ENCODE data around the gene ZNF773. TPM values are rescaled to one million over a fixed set of nuclear protein-coding genes. Genes with fewer than 3 reads are reported as not detected.
A peak's percentile ranks its signal among the peaks of the same experiment; 100 is the strongest.

ZNF773 gene
- total RNA-seq, 3 donors from 2014 or later (not counting 1 experiment from before 2014, with no cell fraction given): 4.3 to 10.2 (median 10.2) TPM

DNA sequence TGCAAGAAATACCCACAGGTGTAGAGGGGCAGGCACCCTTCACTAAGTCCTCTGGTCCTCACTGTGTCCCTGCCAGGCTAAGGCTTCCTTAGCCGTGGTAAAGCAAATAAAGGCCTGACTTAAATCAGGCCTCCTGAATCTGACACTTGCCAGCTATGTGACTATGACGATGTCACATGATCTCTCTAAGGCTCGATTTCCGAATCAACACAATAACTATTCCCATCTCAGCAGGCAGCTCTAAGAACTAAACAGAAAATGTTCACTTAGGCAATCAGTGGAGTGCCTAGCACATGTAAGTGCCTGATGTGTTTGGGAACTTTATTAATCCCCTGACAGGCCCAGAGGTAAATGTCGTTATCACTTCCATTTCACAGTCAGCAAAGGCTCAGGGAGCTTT lies 57.9 kb downstream of the ZNF773 start:
- H3K27ac Mint-ChIP-seq: peak overlapping the region in 1 of 2 donors; percentile 94
- peaks cover 0 to 3% of the 10 kb centered on the region in 2 donors for H3K27me3 Mint-ChIP-seq (ENCODE audit: low read depth in 2 of 2)
- H3K4me1 ChIP-seq (ENCODE audit: control insufficient read depth, insufficient read depth, low read length): peaks cover 19% of the 10 kb centered on the region
- peak overlapping the region; percentile 98 for H3K4me3 Mint-ChIP-seq
- DNase-seq (no peak), ATAC-seq (no peak)
- peaks cover 42% of the 10 kb centered on the region for H3K36me3 Mint-ChIP-seq
- no peaks in the 10 kb centered on the region for H3K27me3 ChIP-seq (ENCODE audit: control insufficient read depth, insufficient read depth, low read length)
- H3K9me3 Mint-ChIP-seq: peaks cover 3 to 4% of the 10 kb centered on the region in 2 donors
- intact Hi-C loops (cut with micrococcal nuclease): no loop called here
- H3K27ac ChIP-seq (ENCODE audit: low read length): no peak overlapping the region
- no peak overlapping the region for H3K4me3 ChIP-seq (ENCODE audit: low read length)
- peaks cover 18% of the 10 kb centered on the region for H3K9me3 ChIP-seq (ENCODE audit: control insufficient read depth, insufficient read depth, low read length)
- WGBS (ENCODE audit: insufficient coverage): 100% methylated on average over 5 of the region's 5 CpGs
- peaks cover 19% of the 10 kb centered on the region for H3K36me3 ChIP-seq (ENCODE audit: control insufficient read depth, insufficient read depth, low read length)
- TF ChIP-seq, protein P1, sequence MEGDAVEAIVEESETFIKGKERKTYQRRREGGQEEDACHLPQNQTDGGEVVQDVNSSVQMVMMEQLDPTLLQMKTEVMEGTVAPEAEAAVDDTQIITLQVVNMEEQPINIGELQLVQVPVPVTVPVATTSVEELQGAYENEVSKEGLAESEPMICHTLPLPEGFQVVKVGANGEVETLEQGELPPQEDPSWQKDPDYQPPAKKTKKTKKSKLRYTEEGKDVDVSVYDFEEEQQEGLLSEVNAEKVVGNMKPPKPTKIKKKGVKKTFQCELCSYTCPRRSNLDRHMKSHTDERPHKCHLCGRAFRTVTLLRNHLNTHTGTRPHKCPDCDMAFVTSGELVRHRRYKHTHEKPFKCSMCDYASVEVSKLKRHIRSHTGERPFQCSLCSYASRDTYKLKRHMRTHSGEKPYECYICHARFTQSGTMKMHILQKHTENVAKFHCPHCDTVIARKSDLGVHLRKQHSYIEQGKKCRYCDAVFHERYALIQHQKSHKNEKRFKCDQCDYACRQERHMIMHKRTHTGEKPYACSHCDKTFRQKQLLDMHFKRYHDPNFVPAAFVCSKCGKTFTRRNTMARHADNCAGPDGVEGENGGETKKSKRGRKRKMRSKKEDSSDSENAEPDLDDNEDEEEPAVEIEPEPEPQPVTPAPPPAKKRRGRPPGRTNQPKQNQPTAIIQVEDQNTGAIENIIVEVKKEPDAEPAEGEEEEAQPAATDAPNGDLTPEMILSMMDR (IDR thresholded peaks at IDR 0.05): no peak
- peaks cover 33 to 34% of the 10 kb centered on the region in 2 donors for H3K4me1 Mint-ChIP-seq

Other genes with a start within 250 kb of the ZNF773 start
- 10 to 100 TPM; 67.8 to 74.1 (median 69.7) TPM for gene ZNF460, start 219.5 kb upstream of the ZNF773 start, total RNA-seq
- 1 to 10 TPM; 4.7 to 7.2 (median 5.9) TPM for gene ZNF543, start 179.5 kb upstream of the ZNF773 start, total RNA-seq
- gene ZNF304, start 148.7 kb upstream of the ZNF773 start, total RNA-seq: 10 to 100 TPM in 1 of 3 donors, 1 to 10 TPM in 2; 6.6 to 10.7 (median 9.2) TPM
- 10 to 100 TPM in 2 of 3 donors, 1 to 10 TPM in 1; 7.4 to 15.6 (median 13.7) TPM for gene TRAPPC2B, start 136.4 kb upstream of the ZNF773 start, total RNA-seq
- gene ZNF547, start 136.4 kb upstream of the ZNF773 start, total RNA-seq: 1 to 10 TPM in 1 of 3 donors, under 1 TPM in 2; 0.48 to 1.2 (median 0.92) TPM
- gene ZNF548, start 110.1 kb upstream of the ZNF773 start, total RNA-seq: 100 to 1,000 TPM in 1 of 3 donors, 10 to 100 TPM in 2; 75.5 to 104 (median 96.9) TPM
- gene ZNF17, start 88.8 kb upstream of the ZNF773 start, total RNA-seq: 10 to 100 TPM; 13.0 to 15.0 (median 13.3) TPM
- gene ZNF749, start 64.6 kb upstream of the ZNF773 start, total RNA-seq: 1 to 10 TPM; 7.0 to 9.8 (median 7.8) TPM
- under 1 TPM in 1 of 3 donors, not detected in 2; 0.40 TPM for gene VN1R1, start 42.8 kb upstream of the ZNF773 start, total RNA-seq
- gene ZNF772, start 22.4 kb upstream of the ZNF773 start, total RNA-seq: 1 to 10 TPM; 1.3 to 3.5 (median 1.4) TPM
- gene ZNF419, start 12.2 kb upstream of the ZNF773 start, total RNA-seq: 10 to 100 TPM in 1 of 3 donors, 1 to 10 TPM in 2; 5.9 to 11.3 (median 8.5) TPM
- 10 to 100 TPM in 1 of 3 donors, 1 to 10 TPM in 2; 7.1 to 12.1 (median 8.6) TPM for gene ZNF549, start 27.4 kb downstream of the ZNF773 start, total RNA-seq
- 10 to 100 TPM; 11.2 to 12.5 (median 12.1) TPM for gene ZNF550, start 59.9 kb downstream of the ZNF773 start, total RNA-seq
- gene ZNF416, start 79.0 kb downstream of the ZNF773 start, total RNA-seq: 1 to 10 TPM; 1.7 to 5.3 (median 3.3) TPM
- 1 to 10 TPM; 2.7 to 8.2 (median 6.5) TPM for gene ZIK1, start 84.2 kb downstream of the ZNF773 start, total RNA-seq
- gene ZNF530, start 99.9 kb downstream of the ZNF773 start, total RNA-seq: 1 to 10 TPM; 5.1 to 8.0 (median 5.6) TPM
- gene ZNF134, start 114.3 kb downstream of the ZNF773 start, total RNA-seq: 10 to 100 TPM; 18.5 to 22.0 (median 20.5) TPM
- gene ZNF211, start 133.2 kb downstream of the ZNF773 start, total RNA-seq: 10 to 100 TPM; 33.7 to 47.0 (median 36.9) TPM
- gene ZSCAN4, start 169.0 kb downstream of the ZNF773 start, total RNA-seq: not detected
- 10 to 100 TPM in 1 of 3 donors, 1 to 10 TPM in 2; 5.6 to 12.9 (median 7.9) TPM for gene ZNF551, start 182.0 kb downstream of the ZNF773 start, total RNA-seq
- gene ZNF154, start 209.3 kb downstream of the ZNF773 start, total RNA-seq: 10 to 100 TPM in 1 of 3 donors, 1 to 10 TPM in 2; 4.2 to 21.6 (median 9.5) TPM
- 10 to 100 TPM; 11.1 to 12.9 (median 11.9) TPM for gene ZNF671, start 227.7 kb downstream of the ZNF773 start, total RNA-seq
- gene ZNF776, start 246.9 kb downstream of the ZNF773 start, total RNA-seq: 10 to 100 TPM; 10.5 to 19.2 (median 18.7) TPM

Data from natural killer cell (primary cell).